GM12874 (cell line): ENCODE results near the gene LIMCH1.

ENCODE experiments used
- TF ChIP-seq, protein P1 (sequence below): IDR thresholded peaks from 2 replicates; pipeline ENCODE4 v1.5.1; 2011; ENCODE audit warnings: low read depth, mild to moderate bottlenecking, control low read depth, low read length, moderate library complexity; ENCODE audit not compliant: insufficient read depth

LIMCH1 gene

DNA sequence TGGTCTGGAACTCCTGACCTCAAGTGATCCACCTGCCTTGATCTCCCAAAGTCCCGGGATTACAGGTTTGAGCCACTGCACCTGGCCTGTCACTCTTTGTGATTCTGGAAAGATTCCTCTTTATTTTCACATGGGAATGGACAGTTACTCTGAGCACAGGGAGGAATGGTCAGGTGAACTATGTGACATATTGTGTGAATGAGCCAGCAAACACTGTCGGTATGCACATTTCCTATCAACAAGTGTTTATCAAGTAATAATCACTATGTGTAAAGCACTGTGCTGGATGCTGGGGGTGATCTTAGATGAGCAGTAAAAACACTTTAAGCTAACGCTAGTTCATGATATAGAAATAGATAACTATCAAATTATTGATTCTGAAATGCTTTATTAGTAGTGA lies 97.5 kb downstream of the LIMCH1 start:
- TF ChIP-seq, protein P1, sequence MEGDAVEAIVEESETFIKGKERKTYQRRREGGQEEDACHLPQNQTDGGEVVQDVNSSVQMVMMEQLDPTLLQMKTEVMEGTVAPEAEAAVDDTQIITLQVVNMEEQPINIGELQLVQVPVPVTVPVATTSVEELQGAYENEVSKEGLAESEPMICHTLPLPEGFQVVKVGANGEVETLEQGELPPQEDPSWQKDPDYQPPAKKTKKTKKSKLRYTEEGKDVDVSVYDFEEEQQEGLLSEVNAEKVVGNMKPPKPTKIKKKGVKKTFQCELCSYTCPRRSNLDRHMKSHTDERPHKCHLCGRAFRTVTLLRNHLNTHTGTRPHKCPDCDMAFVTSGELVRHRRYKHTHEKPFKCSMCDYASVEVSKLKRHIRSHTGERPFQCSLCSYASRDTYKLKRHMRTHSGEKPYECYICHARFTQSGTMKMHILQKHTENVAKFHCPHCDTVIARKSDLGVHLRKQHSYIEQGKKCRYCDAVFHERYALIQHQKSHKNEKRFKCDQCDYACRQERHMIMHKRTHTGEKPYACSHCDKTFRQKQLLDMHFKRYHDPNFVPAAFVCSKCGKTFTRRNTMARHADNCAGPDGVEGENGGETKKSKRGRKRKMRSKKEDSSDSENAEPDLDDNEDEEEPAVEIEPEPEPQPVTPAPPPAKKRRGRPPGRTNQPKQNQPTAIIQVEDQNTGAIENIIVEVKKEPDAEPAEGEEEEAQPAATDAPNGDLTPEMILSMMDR, result no peak

DNA sequence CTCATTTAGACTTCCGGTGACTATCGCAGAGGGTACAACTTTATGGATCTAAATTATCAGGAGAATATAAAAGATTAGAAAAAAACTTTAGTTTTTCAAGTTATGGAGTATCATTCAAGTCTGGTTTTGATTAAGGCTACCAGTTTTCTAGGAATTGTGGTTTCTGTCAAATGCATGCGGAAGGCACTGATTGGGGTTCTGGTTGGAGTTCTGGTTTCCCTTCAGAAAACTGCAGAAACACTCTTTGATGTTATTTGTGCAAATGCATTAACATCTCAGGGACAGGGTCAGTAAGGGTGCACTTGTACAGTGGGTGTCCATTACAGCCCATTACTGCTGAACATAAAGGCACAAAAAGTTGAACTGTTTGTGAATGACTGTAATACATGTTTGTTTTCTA lies 100.2 kb downstream of the LIMCH1 start:
- TF ChIP-seq, protein P1, result no peak

DNA sequence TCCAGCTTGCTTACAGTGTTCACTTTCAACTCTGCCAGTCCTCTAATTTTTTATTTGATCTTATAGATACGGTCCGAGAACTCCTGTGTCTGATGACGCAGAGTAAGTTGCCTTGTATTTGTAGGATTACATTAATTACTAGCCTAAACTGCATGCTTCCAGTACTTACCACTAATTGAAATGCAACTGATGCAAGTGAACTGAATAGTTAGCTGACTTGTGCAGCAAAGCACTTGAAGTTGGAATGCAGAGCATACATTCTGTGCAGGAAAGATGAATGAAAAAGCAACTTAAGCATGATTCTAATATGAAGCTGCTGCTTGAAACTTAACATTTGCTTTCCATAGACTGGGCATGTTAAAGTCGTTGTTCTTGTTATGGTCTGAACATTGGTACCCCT lies 100.9 kb downstream of the LIMCH1 start:
- TF ChIP-seq, protein P1, result no peak

DNA sequence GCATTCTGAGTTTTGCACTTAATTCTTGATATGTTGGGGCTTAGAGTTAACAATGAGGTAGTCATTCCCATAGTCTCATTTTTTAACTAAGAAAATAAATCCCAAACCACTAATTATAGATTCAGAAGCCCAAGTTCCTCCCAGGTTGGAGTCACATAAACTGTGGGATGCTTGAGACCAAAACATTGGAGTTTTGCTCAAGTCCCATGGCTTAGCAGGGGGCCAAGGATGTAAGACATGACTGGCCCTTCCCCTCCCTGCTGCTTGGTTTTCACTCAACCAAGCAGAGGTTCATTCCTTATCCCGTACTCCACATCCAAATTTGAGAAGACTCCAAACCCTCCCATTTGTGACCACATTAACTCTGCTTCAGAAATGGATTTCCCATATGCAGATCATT lies 101.3 kb downstream of the LIMCH1 start:
- TF ChIP-seq, protein P1, result no peak

DNA sequence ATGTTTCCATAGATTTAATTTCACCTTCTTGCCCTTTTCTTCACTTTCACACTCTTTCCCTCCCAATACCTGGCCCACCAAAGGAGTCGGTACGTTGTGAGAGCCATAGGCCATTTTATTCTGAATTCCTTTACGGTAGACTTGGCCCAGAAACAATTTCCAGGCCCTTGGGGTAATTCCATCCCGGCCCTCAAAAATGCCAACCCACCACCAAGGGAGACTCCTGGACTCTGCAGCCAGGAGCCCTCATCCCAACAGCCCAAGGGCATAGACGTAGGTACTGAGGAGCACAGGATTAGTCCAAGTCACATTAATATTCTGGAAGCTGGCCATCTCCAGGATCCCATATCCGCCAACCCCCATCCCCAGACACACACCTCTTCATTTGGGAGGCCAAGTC lies 102.9 kb downstream of the LIMCH1 start:
- TF ChIP-seq, protein P1, result no peak

DNA sequence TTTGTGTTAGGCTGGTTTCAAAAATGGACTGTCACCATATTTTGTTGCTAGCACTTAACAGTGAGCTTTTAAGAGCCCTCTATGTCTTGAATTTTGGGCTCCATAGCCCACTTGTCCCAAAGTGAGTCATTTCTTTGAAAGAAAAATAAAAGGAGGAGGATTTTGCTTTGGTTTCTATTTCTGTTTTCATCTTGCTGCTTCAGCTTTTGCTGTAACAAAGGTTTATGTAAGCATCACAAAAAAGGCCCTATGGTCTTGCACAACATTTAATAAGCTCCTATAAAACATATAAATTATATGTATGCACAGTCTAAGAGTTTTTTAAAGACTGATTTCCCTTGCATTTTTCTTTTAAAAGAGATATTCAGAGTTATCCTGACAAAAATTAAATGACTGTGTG lies 105.4 kb downstream of the LIMCH1 start:
- TF ChIP-seq, protein P1, result no peak

DNA sequence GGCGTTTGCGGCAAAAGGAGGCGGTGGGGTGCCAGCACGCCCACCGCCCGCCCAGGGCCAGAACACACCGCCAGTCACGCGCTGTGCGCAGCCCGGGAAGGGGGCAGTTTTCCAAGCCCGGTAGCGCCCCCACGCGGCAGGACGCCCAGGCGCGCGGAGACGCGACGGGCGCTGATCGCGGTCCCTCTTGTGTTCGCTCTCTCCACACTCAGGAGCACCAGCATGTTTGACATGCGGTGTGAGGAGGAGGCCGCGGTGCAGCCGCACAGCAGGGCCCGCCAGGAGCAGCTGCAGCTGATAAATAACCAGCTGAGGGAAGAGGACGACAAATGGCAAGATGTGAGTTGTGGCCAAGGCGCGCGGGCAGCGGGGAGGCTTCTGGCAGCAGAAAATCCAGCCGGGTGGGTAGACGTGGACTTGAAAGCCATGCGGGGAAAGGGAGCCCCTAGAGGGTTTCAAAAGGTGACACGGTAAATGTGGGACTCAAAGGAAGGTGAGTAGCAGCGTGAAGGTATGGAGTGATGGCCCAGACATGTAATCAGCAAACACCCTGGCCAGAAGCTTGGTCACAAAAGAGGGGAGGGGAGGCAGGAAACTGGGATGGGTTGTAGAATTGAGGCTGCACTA lies 106.4 kb downstream of the LIMCH1 start:
- TF ChIP-seq, protein P1, result peak; percentile 74
